HEK293 (cell line): ENCODE results near the gene SLAMF6.

Experiments
- CTCF ChIA-PET: fragments of 350-600 bp; formaldehyde crosslinking; extraction: SDS; loops from one replicate; lab custom pipeline; 2021; ENCODE audit warnings: antibody characterized with exemption; lab: Yijun Ruan, JAX
- POLR2A ChIA-PET: fragments of 300-600 bp; formaldehyde crosslinking; extraction: SDS; loops from one replicate; lab custom pipeline; 2020; ENCODE audit warnings: antibody characterized with exemption, inconsistent platforms; lab: Yijun Ruan, JAX
- H3K27ac ChIP-seq: fragments of 200-500 bp; sonication (Bioruptor generic); 2 replicates; pipeline ENCODE4 v1.5.1; 2014; ENCODE audit warnings: low read depth, low read length, control low read depth, inconsistent platforms; ENCODE audit errors: extremely low read depth
- H3K36me3 ChIP-seq, 2 experiments: fragments of 200-500 bp in 1 of 2; sonication (Bioruptor generic) in 1 of 2; 1 replicate in 1 of 2; 2 replicates in 1 of 2; pipeline ENCODE4 v1.5.1; 2014 to 2017; ENCODE audit warnings: inconsistent platforms in 2 of 2, low read length in 2 of 2; ENCODE audit not compliant: control insufficient read depth in 2 of 2, insufficient read depth in 1 of 2
- H3K4me1 ChIP-seq: fragments of 200-500 bp; sonication (Bioruptor generic); 2 replicates; pipeline ENCODE4 v1.5.1; 2014; ENCODE audit warnings: mild to moderate bottlenecking, low read length, inconsistent platforms; ENCODE audit not compliant: control insufficient read depth, insufficient read depth
- H3K4me3 ChIP-seq: 2 replicates; pipeline ENCODE4 v1.5.1; 2011; ENCODE audit warnings: low read depth, mild to moderate bottlenecking, control low read depth, low read length, moderate library complexity
- H3K9me3 ChIP-seq: fragments of 200-500 bp; sonication (Bioruptor generic); 2 replicates; pipeline ENCODE4 v1.5.1; 2014; ENCODE audit warnings: low read depth, low read length, inconsistent platforms; ENCODE audit not compliant: control insufficient read depth, insufficient read depth
- KLF1 ChIP-seq: fragments of 450-650 bp; formaldehyde crosslinking; IDR thresholded peaks from 2 replicates; pipeline ENCODE4 v1.5.1; 2016; ENCODE audit warnings: missing biosample characterization, missing genetic modification characterization
- MEIS1 ChIP-seq: sonication (generic); formaldehyde crosslinking; IDR thresholded peaks from 2 replicates; pipeline ENCODE4 v1.8.1; 2022; ENCODE audit warnings: missing genetic modification reagents, mild to moderate bottlenecking, borderline replicate concordance
- MYNN ChIP-seq: fragments of 450-650 bp; formaldehyde crosslinking; IDR thresholded peaks from 2 replicates; pipeline ENCODE4 v1.5.1; 2016; ENCODE audit warnings: missing biosample characterization, missing genetic modification characterization, borderline replicate concordance
- TCF7L2 ChIP-seq: IDR thresholded peaks from 2 replicates; pipeline ENCODE4 v1.6.1; 2011; ENCODE audit warnings: low read depth, mild to moderate bottlenecking, inconsistent platforms, low read length, moderate library complexity, borderline replicate concordance
- ZBTB48 ChIP-seq: fragments of 450-650 bp; formaldehyde crosslinking; IDR thresholded peaks from 2 replicates; pipeline ENCODE4 v1.5.1; 2016; ENCODE audit warnings: missing biosample characterization, missing genetic modification characterization
- ZBTB8A ChIP-seq: fragments of 450-650 bp; formaldehyde crosslinking; IDR thresholded peaks from 2 replicates; pipeline ENCODE4 v1.5.1; 2016; ENCODE audit warnings: missing biosample characterization, missing genetic modification characterization
- ZNF133 ChIP-seq: fragments of 450-650 bp; formaldehyde crosslinking; IDR thresholded peaks from 2 replicates; pipeline ENCODE4 v1.5.1; 2016; ENCODE audit warnings: missing biosample characterization, missing genetic modification characterization
- ZNF155 ChIP-seq: fragments of 450-650 bp; formaldehyde crosslinking; IDR thresholded peaks from 2 replicates; pipeline ENCODE4 v1.5.1; 2016; ENCODE audit warnings: missing biosample characterization, missing genetic modification characterization
- ZNF223 ChIP-seq: fragments of 450-650 bp; formaldehyde crosslinking; IDR thresholded peaks from 2 replicates; pipeline ENCODE4 v1.5.1; 2016; ENCODE audit warnings: missing biosample characterization, missing genetic modification characterization
- ZNF266 ChIP-seq: fragments of 450-650 bp; formaldehyde crosslinking; IDR thresholded peaks from 2 replicates; pipeline ENCODE4 v1.5.1; 2016; ENCODE audit warnings: missing biosample characterization, missing genetic modification characterization, low read depth
- ZNF280D ChIP-seq: fragments of 450-650 bp; formaldehyde crosslinking; IDR thresholded peaks from 2 replicates; pipeline ENCODE4 v1.5.1; 2016; ENCODE audit warnings: missing biosample characterization, missing genetic modification characterization
- ZNF324 ChIP-seq: fragments of 450-650 bp; formaldehyde crosslinking; IDR thresholded peaks from 2 replicates; pipeline ENCODE4 v1.5.1; 2016; ENCODE audit warnings: missing biosample characterization, missing genetic modification characterization
- ZNF350 ChIP-seq: fragments of 450-650 bp; formaldehyde crosslinking; IDR thresholded peaks from 2 replicates; pipeline ENCODE4 v1.5.0; 2017; ENCODE audit warnings: missing biosample characterization, mild to moderate bottlenecking, missing genetic modification characterization
- ZNF366 ChIP-seq: fragments of 450-650 bp; formaldehyde crosslinking; conservative IDR thresholded peaks from 2 replicates; pipeline ENCODE4 v1.5.1; 2016; ENCODE audit warnings: missing biosample characterization, missing genetic modification characterization
- ZNF398 ChIP-seq: fragments of 450-650 bp; formaldehyde crosslinking; IDR thresholded peaks from 2 replicates; pipeline ENCODE4 v1.5.1; 2017; ENCODE audit warnings: missing biosample characterization, missing genetic modification characterization
- ZNF521 ChIP-seq: fragments of 450-650 bp; formaldehyde crosslinking; IDR thresholded peaks from 2 replicates; pipeline ENCODE4 v1.5.1; 2017; ENCODE audit warnings: missing biosample characterization, mild to moderate bottlenecking, missing genetic modification characterization
- ZNF529 ChIP-seq: fragments of 450-650 bp; formaldehyde crosslinking; IDR thresholded peaks from 2 replicates; pipeline ENCODE4 v1.5.1; 2017; ENCODE audit warnings: missing genetic modification characterization, missing biosample characterization; ENCODE audit not compliant: insufficient replicate concordance
- ZNF549 ChIP-seq: fragments of 450-650 bp; IDR thresholded peaks from 2 replicates; pipeline ENCODE4 v1.5.1; 2018; ENCODE audit warnings: missing biosample characterization, missing genetic modification characterization, mild to moderate bottlenecking, inconsistent platforms, moderate library complexity
- ZNF623 ChIP-seq: fragments of 450-650 bp; formaldehyde crosslinking; IDR thresholded peaks from 2 replicates; pipeline ENCODE4 v1.5.1; 2016; ENCODE audit warnings: missing biosample characterization, missing genetic modification characterization
- ZNF645 ChIP-seq: fragments of 450-650 bp; formaldehyde crosslinking; IDR thresholded peaks from 2 replicates; pipeline ENCODE4; 2016; ENCODE audit warnings: missing biosample characterization, missing genetic modification characterization
- ZNF677 ChIP-seq: fragments of 450-650 bp; IDR thresholded peaks from 2 replicates; pipeline ENCODE4 v1.5.0; 2018; ENCODE audit warnings: missing biosample characterization, mild to moderate bottlenecking, missing genetic modification characterization, moderate library complexity
- ZNF785 ChIP-seq: fragments of 450-650 bp; formaldehyde crosslinking; IDR thresholded peaks from 2 replicates; pipeline ENCODE4 v1.5.1; 2016; ENCODE audit warnings: missing biosample characterization, missing genetic modification characterization
- ZNF830 ChIP-seq: fragments of 450-650 bp; IDR thresholded peaks from 2 replicates; pipeline ENCODE4 v1.5.0; 2018; ENCODE audit warnings: missing biosample characterization, missing genetic modification characterization, low read depth, mild to moderate bottlenecking, moderate library complexity
- ZSCAN16 ChIP-seq: fragments of 450-650 bp; formaldehyde crosslinking; IDR thresholded peaks from 2 replicates; pipeline ENCODE4 v1.5.1; 2016; ENCODE audit warnings: missing biosample characterization, missing genetic modification characterization

Gene SLAMF6

GRCh38 chr1:160522622-160523345 lies at the start of gene SLAMF6:
Gene SLAMF6 (minus strand): TSS chr1:160523255. CDS start chr1:160523192, 63 bp downstream.
- CTCF ChIA-PET: interaction anchor here (0.5 to 0.7 kb wide), 3 partner anchors 56 to 204 kb away, joined by 3 to 4 read pairs (median 4); no protein-coding TSS in a partner anchor

GRCh38 chr1:160570840-160571239 lies 47.8 kb upstream of the SLAMF6 start:
- H3K4me1 ChIP-seq: no peaks in the 10 kb centered on the region
- no peak for TF ChIP-seq ZNF133
- no peak for TF ChIP-seq ZNF324 (tag by site-specific recombination)
- TF ChIP-seq ZNF223 (tag by site-specific recombination): no peak
- TF ChIP-seq ZNF155 (tag by site-specific recombination): no peak
- no peak for TF ChIP-seq ZNF830 (tag by site-specific recombination)
- no peak for TF ChIP-seq ZNF366 (tag by site-specific recombination)
- TF ChIP-seq ZNF785 (tag by site-specific recombination): no peak
- TF ChIP-seq ZNF350 (tag by site-specific recombination): no peak
- TF ChIP-seq ZNF521 (tag by site-specific recombination): no peak
- TF ChIP-seq, all 188 proteins: peak for 0
- Histone ChIP-seq H3K4me3 (no peak overlapping the region), H3K9me3 (no peaks in the 10 kb centered on the region), H3K36me3 (no peaks in the 10 kb centered on the region), H3K27ac (no peak overlapping the region)
- POLR2A ChIA-PET: no interaction called here
- CTCF ChIA-PET: no interaction called here

More at GRCh38 chr1:160522622-160523345, at the start of gene SLAMF6:
- Histone ChIP-seq H3K36me3 (no peaks in the 10 kb centered on the region), H3K4me3 (no peak within 1 kb of the TSS), H3K27ac (no peak within 1 kb of the TSS), H3K4me1 (no peaks in the 10 kb centered on the region), H3K9me3 (no peaks in the 10 kb centered on the region)
- POLR2A ChIA-PET: no interaction called here
- TF ChIP-seq MEIS1 (CRISPR knock-in tag) (no peak), TCF7L2 (no peak), ZSCAN16 (tag by site-specific recombination) (no peak), ZNF280D (tag by site-specific recombination) (no peak), ZNF623 (tag by site-specific recombination) (no peak), ZNF645 (tag by site-specific recombination) (no peak), ZNF398 (tag by site-specific recombination) (no peak), ZBTB8A (tag by site-specific recombination) (no peak), KLF1 (tag by site-specific recombination) (no peak), ZNF549 (tag by site-specific recombination) (no peak), ZNF266 (no peak), ZBTB48 (no peak), MYNN (no peak), ZNF529 (tag by site-specific recombination) (no peak), ZNF677 (no peak)
